HG02571 (cell line): ENCODE results near the gene CNKSR3.

ENCODE experiments used
- ATAC-seq: cut with Tn5 transposase; IDR thresholded peaks from one replicate; pipeline ENCODE4 v1.9.1; 2021; ENCODE audit warnings: mild to moderate bottlenecking, moderate library complexity; ENCODE audit not compliant: unreplicated experiment

Gene CNKSR3

DNA sequence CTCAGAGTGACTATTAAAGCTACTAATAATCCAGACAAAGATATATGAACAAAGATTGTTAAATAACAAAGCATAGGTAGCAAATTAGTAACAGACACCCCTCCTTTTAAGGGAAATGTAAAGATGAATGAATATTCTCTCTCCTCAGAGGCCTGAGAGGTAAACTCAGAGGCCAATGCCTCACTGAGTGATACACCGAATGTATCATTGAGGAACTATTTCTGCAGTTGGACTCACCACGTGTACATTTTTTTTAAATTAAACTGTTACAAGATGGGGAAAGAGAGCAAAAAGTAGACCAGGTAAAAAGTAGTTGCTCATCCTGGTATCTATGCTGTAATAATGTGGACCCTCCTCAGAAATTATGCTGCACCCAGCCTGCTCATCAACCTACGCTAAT lies 81.6 kb downstream of the CNKSR3 start:
- ATAC-seq = no peak

DNA sequence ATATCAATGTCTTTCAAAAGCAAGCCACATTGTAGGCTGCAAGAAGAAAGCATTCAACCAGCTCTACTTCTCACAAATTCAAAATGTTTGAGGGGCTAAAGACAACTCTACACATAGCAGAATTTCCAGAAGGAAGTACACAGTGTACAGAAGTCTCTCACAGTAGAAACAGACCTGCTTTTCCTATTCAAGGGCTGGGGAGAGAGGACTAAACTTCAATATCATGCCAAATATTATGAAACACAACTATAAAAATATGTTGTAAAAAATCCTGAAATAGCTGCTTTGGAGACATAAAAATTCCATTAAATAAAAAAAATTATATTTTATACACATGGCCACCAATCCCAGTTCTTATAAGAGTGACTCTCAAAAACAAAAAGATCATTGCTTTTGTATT lies 83.0 kb downstream of the CNKSR3 start:
- no peak for ATAC-seq

DNA sequence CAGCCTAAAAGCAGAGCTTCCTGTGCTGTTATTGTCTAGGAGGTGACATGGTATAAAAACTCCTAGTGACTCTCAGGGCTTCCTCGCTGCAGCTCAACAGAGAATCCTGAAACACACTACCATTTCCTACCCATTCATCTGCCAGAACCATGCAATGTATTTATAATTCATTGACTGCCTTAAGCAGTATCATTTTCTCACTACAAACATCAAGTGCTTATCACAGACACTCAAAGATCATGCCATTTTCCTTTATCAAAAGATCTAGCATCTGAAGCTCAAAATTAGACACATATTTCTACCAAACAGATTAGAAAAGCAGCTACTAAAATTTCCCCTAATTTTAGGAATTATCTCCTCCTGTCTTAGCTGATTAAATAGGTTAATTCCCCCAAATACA lies 83.5 kb downstream of the CNKSR3 start:
- ATAC-seq = no peak

DNA sequence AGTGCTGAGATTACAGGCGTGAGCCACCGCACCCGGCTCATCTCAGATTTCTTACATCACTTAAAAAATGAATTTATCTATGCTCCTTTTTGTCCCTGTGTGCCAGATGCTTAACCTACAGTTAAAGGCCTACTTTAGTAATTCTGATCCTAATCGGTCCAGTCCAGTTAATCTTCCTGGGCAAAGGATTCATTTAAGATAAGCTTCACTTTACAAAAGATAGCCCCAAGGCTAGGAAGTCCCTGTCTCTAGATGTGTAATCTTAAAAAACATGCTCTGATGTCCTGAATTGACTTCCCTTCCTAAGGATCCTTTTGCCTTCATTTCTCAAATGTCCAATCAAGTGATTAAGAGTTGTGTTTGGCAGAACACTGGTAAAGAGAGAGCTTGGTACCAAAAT lies 85.5 kb downstream of the CNKSR3 start:
- ATAC-seq = no peak

DNA sequence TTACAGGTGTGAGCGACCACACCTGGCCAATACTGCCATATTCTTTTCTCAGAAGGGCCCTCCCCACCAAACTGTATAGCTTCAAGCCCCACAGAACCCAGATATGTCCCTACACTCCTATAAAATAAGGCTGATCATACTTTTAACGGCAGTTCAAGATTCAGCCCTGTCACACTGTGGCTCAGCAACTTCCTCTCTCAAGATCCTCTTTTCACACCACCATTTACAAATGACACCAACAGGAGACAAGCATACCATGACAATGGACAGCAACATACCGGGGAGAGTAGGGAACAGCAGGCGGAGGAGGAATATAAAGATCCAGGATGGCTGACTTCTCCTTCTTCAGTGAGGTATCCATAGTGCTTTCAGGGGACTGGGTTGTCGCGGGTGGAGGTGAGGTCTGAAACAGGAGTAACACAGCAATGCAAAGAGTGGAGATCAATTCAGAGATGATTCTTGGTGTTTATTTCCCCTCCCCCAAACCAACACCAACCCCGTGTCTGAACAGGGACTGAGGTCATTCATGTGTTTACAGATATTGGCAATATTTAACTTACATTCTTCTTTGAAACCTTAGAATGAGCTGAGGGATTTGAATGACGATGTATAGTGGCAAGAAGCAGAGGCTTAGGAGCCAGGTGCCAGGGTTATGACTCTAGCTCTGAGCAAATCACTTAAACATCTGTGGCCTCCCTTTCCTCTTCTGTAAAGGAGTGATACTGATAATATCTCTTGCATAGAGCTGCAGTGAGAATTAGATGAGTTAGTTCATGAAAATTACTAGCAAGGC lies 96.3 kb downstream of the CNKSR3 start:
- ATAC-seq = no peak

DNA sequence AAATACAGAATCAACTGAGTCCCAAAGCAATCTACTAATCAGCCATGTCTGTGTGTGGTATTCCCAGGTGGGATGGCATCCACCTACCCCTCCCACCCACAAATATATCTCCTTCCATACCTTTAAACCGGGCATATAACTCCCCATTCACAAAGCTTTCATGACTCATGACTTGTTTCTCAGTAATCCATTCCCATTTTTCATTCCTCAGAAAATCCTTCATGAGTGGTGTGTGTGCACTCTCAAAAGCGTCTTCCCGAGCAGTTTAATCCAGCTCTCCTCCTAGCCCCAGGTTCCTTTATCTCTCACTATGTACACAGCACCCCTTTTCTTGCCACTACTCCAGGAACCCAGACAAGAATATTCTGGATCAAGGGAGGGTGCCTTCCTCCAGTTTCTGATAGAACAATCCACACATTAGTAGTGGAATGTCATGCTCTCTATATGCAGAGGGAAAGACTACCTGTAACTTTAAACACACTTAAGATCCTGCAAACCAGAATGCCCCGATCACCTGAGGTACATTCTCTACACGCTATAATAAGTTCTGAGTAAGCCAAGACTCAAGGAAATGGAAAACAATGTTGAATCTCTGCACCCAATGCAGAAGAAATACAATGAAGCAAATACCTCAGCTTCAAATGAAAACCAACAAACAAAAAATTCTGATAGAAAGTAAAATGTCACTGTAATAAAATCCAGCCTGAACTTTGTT lies 98.2 kb downstream of the CNKSR3 start:
- ATAC-seq = no peak

DNA sequence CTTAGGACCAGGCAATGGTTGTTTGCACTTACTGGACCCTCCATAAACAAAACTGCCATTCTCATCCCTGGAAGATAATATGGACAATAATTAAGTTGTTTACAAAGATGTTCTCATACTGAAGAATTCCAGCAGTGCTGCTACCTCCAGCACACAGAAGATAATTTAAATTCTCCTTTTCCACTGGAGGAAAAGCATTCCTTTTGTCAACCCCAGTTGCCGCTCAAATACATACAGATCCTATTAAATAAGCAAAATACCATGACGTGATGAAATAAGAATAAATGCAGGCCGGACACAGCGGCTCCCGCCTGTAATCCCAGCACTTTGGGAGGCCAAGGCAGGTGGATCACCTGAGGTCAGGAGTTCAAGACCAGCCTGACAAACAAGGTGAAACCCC lies 99.4 kb downstream of the CNKSR3 start:
- ATAC-seq = no peak

DNA sequence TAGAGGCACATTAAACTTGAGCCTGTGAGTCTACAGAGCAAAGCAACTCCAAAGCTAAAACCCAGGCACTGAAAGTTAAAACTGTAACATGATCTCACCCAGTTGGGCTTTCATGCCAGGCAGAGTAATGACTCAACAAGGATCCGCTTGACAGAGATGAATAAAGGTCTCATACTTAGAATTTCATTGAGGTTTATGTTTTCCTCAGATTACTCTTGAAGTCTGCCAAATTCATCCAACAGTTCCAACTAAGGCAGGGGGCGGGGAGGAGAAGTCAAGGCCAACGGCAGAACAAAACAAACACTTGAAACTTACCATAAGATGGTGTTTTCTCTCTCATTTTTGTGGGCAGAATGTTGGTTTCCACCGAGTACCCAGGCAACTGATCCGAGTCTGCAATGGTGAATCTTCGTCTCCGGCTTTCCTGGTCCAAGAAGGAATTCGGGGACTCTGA lies 99.8 kb downstream of the CNKSR3 start:
- peak; percentile 46 for ATAC-seq

DNA sequence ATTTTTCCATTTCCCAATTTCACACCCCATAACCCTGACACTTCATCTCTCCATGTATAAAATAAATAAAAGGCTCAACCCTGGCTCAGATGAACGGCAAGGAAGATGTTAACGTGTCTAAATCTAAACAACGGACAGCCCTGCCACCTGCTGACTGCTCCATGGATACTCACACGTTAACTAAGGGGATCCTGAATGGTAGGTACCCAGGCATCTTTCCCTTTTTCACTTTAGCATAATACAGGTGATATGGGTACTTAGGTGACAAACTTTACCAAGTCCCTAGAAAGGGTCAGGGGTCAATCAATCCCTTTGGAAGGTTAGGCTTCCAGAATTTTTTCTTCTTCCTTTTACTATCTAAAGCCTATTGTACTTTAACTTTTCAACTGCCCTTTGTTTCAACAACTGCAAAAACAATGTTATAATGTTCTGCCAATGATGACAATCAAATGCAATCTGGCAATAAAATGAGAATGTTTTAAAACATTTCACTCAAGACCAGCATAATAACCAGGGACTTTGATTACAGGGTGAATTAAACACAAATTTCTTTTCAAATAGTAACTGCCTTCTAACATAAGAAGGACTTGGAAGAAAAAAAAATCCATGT lies 101.5 kb downstream of the CNKSR3 start:
- no peak for ATAC-seq

DNA sequence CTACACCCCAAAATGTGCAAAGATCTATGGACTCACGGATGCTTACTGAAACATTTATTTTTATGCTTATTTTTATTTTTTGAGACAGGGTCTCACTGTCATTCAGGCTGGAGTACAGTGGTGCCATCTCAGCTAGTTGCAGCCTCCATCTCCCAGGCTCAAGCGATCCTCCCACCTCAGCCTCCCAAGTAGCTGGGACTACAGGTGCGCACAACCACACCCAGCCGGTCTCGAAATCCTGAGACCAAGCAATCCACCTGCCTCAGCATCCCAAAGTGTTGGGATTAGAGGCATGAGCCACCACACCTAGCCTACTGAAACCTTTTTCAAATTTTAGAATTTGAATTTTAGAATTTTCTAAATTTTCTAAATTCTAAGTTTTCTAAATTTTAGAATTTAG lies 103.0 kb downstream of the CNKSR3 start:
- no peak for ATAC-seq

DNA sequence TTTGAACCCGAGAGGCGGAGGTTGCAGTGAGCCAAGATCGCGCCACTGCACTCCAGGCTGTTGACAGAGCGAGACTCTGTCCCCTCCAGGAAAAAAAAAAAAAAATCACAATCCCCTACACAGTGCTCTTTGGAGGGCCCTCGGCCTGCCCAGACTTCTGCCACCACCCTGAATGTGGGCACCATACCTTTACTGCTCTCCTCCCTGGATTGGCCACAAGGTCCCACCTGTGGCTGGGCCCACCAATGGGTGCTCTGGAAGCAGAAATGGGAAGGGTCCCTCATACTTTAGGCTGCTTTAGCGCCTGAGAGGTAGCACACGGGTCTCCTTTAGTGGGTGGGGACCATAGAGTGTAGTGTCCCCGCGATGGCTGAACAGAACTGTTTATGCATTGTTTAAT lies 103.6 kb downstream of the CNKSR3 start:
- no peak for ATAC-seq

DNA sequence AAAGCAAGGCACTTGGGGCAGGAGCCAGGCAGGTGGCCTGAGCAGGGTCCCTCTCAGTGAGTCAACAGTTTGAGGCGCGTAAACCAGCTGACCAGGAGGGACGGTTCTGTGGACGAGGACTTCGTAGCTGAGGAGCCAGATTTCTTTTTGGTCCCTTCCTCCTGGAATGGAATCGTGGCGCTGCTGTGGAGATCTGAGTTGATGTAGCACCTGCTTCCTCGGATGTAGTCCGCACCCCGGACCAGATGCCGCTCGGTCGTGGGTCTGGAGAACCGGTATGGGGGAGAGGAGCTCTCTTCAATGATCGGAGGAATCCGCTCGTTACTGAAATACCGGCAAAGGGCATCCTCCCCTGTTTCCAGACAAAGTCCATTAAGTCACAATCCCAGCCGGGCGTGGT lies 104.2 kb downstream of the CNKSR3 start:
- no peak for ATAC-seq

DNA sequence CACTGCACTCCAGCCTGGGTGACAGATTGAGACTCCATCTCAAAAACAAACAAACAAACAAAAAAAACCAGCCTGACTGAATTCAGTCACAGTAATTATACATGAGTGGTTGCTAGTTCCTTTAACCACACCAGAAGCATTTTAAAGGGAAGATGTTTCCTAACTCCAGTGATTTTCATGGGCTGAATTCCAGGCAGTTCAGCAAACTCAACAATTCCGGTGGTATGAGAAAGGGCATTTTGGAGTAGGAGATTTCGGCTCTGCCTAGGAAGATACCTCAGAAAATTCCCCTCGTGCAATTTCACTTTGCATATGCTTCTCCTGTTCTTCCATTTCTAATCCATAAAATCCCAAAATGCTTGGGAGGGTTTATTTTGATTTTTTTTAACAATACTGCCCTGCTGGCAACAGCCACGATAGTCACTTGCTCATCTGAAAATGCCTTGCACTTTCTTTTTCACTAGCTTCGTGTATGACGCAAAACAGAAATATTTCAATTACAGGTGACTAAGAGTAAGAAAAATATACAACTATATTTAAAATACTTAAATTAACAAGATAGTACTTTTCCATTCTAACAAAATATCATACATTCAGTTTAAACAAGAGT lies 105.6 kb downstream of the CNKSR3 start:
- ATAC-seq = no peak

DNA sequence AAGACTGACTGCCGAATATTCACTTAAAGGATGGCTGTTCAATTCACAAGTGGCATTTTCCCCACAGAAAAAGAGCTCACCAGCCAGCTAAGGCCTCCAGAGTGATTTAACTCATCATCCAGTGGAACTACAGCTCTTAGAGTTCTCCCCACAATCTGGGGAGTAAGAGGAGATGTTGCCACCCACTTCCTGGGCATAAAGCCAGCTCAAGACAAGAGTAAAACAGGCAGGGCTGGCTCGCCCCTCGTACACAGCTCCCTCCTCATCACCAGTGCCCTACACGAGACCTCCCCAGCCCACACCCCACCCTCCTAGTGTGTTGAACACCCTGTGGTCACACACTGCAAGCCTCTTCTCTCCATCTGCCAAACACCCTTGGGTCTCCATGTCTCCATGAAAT lies 106.7 kb downstream of the CNKSR3 start:
- no peak for ATAC-seq

DNA sequence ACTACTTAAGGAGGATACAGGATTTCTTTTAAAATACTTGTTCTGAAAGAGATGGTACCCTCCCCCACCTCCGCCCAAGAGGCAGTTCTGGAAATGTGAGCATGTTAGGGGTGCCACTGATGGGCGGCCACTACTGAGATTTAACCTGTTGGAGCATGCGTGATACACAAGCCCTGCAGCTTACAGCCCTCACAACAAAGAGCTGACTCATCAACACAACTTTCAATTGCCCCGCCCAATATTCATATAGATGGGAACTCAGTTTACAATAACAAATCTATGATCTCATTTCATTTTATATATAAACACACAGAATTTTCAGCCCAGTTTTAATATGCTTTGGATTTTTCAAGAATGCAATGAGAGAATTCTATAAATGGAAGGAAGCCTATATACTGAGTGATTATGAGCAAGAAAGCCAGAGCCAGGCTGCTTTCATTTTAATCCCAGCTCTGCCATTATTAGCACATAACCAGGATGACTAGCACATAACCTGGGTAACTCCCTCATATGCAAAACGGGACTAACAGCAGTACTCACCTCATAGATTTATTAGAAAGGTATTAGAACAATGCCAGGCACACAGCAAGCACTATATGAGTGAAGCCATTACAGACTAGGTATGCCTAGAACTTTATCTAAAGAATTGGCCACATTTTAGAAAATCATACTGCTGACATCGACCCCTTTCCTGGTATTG lies 108.3 kb downstream of the CNKSR3 start:
- ATAC-seq = no peak

DNA sequence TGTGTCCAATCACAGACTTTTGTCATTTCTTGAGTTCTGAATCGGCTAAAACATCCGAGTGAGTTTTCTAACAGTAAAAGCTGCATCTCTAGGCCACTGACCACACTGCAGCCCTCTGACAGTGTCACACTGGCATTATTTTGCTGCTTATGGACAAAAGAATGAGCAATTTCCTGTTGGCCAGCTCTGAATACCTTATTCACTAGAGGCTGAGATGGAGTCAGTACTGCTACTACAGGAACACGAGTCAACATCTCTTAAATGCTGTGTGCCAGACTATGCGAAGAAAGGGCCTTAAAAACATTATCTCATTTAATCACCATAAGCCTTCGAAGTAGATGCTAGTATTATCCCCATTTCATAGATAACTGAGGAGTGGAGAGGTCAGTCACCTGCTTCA lies 111.4 kb downstream of the CNKSR3 start:
- no peak for ATAC-seq

DNA sequence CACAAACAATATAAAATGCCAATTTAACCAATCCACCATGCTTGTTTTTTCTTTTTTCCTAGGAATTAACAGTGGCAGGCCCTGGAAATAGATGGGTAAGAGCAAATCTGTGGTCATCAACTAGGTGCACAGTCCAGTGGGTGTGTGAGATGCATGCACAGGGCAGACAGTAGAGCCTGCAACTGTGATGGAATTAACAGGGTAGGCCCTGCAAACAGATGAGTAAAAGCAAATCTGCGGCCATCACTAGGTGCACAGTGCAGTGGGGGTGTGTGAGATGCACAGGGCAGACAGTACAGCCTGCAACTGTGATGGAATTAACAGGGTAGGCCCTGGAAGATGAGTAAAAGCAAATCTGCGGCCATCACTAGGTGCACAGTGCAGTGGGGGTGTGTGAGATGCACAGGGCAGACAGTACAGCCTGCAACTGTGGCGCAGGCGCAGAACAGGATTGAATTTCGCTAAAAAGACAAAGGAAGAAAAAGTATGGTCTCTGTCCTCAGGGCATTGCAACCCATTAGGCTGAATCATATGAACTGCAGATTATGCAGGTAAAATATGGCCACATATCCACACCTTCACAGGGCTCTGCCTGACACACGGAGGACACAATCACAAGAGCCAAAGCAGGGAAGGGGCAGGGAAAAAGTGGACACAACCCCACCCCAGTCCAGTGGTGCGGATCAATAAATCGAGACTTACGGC lies 112.8 kb downstream of the CNKSR3 start:
- ATAC-seq = no peak

DNA sequence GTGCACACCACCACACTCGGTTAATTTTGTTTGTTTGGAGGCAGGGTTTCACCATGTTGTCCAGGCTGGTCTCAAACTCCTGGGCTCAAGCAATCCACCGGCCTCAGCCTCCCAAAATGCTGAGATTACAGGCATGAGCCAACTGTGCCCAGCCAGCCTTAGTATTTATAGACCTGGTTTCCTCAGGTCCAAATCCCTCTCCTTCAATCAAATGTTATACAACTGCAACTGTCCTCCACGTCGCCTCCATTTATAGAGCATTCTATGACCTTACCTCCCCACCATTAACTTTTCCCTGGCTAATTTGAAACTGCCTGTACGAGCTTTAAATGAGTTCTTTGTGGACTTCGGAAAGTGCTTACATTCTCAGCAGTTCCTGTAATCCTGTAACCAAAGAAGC lies 114.6 kb downstream of the CNKSR3 start:
- no peak for ATAC-seq

DNA sequence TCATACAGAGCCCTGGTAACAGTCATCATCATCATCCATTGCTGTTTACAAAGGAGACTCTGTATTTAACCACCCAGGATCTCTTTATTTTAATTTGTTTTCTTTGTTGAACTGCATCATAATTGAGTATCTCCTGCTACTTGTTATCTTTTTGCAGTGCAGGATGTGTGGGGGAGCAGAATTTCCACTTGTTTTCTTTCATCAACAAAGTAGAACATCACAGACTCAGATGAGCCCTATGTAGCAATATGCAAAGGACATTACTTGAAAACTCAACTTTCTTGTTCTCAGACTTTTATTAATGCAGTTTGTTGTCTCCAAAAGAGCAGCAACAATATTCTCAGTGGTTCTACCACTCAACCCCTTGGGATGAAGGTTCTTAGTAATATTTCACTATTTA lies 115.2 kb downstream of the CNKSR3 start:
- no peak for ATAC-seq

DNA sequence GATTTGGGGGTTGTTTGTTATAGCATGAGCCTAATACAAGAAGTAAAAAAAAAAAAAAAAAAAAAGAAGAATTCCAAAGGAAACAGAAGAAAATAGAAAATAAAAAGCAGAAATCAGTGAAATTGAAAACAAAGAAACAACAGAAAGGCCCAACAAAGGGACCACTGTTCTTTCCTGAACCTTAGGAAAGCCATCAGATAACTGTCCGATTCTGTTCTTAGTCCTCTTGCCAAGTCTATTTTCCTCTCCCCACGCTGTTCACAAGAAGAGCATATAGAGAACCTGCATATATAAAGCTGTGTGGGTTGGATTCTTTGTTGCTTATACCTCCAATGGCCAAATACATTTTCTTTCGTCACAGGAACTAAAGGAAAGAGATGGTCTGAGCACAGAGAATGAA lies 115.9 kb downstream of the CNKSR3 start:
- no peak for ATAC-seq
